Measurements from ENCODE around the gene SYNE3. TPM values are rescaled to one million over a fixed set of nuclear protein-coding genes. Genes with fewer than 3 reads are reported as not detected.

SYNE3 gene
- total RNA-seq, 1 experiment from 2014 or later = 6.2 TPM

GRCh38 chr14:95515080-95515489 lies 1.4 kb downstream of the SYNE3 start:
- no peaks in the 10 kb centered on the region for H3K36me3 ChIP-seq (ENCODE audit: control insufficient read depth, insufficient read depth, low read length)
- in situ Hi-C loops (cut with HindIII; ENCODE audit: low pct_unique_long_range_greater_than_20kb, low sequenced_read_pairs) (no loop called here), intact Hi-C loops (cut with micrococcal nuclease; ENCODE audit: unreplicated experiment) (no loop called here)
- no TSS peak for BruUV-seq (replicated peaks)
- H3K27me3 ChIP-seq (ENCODE audit: control insufficient read depth, insufficient read depth, low read length) = no peaks in the 10 kb centered on the region
- no peaks in the 10 kb centered on the region for H3K9me3 ChIP-seq (ENCODE audit: control insufficient read depth, insufficient read depth, low read depth, low read length)
- no peak overlapping the region for H3K27ac ChIP-seq (ENCODE audit: low read length)
- DNase-seq (ENCODE audit: low read depth, low spot score) (no peak), ATAC-seq (peak; percentile 32; the same call in 1 of the 2 replicates)
- H3K4me3 ChIP-seq (ENCODE audit: low read depth in 2 of 2, low read length in 2 of 2) = peak overlapping the region; percentile 49 to 55; a peak in 3 of 4 replicates
- ChIA-PET POLR2A (no interaction called here), CTCF (interaction anchor here (1.9 kb wide), 1 partner anchor 72 kb away, joined by 10 read pairs; no protein-coding TSS in a partner anchor)
- TF ChIP-seq POLR2AphosphoS5 (IDR thresholded peaks at IDR 0.05; ENCODE audit: low read depth, low read length) (no peak), CTCF (IDR thresholded peaks at IDR 0.05) (no peak), SIN3A (IDR thresholded peaks at IDR 0.05; ENCODE audit: borderline replicate concordance, insufficient read depth, low read depth, low read length) (no peak), TCF7L2 (IDR thresholded peaks at IDR 0.05; ENCODE audit: low read depth, low read length) (no peak), REST (IDR thresholded peaks at IDR 0.05; ENCODE audit: insufficient read depth in 1 of 2, low read depth in 2 of 2, low read length in 1 of 2) (no peak)
- H3K4me1 ChIP-seq (ENCODE audit: control insufficient read depth, insufficient read depth, low read length) = peaks cover 12% of the 10 kb centered on the region

GRCh38 chr14:95514131-95515079 lies 2.0 kb downstream of the SYNE3 start:
- in situ Hi-C loops (cut with HindIII; ENCODE audit: low pct_unique_long_range_greater_than_20kb, low sequenced_read_pairs) (no loop called here), intact Hi-C loops (cut with micrococcal nuclease; ENCODE audit: unreplicated experiment) (no loop called here)
- no TSS peak for BruUV-seq (replicated peaks)
- no peak for ATAC-seq
- no peak overlapping the region for H3K27ac ChIP-seq (ENCODE audit: low read length)
- CTCF ChIA-PET = no interaction called here
- H3K4me1 ChIP-seq (ENCODE audit: control insufficient read depth, insufficient read depth, low read length) = peaks cover 12% of the 10 kb centered on the region
- H3K9me3 ChIP-seq (ENCODE audit: control insufficient read depth, insufficient read depth, low read depth, low read length) = no peaks in the 10 kb centered on the region
- DNase-seq (ENCODE audit: low read depth, low spot score) = no peak
- TF ChIP-seq REST (IDR thresholded peaks at IDR 0.05; ENCODE audit: insufficient read depth in 1 of 2, low read depth in 2 of 2, low read length in 1 of 2) = no peak
- no peak for TF ChIP-seq SIN3A (IDR thresholded peaks at IDR 0.05; ENCODE audit: borderline replicate concordance, insufficient read depth, low read depth, low read length)
- TF ChIP-seq TCF7L2 (IDR thresholded peaks at IDR 0.05; ENCODE audit: low read depth, low read length) = no peak
- TF ChIP-seq CTCF (IDR thresholded peaks at IDR 0.05) = no peak
- no peak for TF ChIP-seq POLR2AphosphoS5 (IDR thresholded peaks at IDR 0.05; ENCODE audit: low read depth, low read length)
- H3K36me3 ChIP-seq (ENCODE audit: control insufficient read depth, insufficient read depth, low read length) = no peaks in the 10 kb centered on the region
- H3K4me3 ChIP-seq (ENCODE audit: low read depth in 2 of 2, low read length in 2 of 2) = no peak overlapping the region
- POLR2A ChIA-PET = no interaction called here
- no peaks in the 10 kb centered on the region for H3K27me3 ChIP-seq (ENCODE audit: control insufficient read depth, insufficient read depth, low read length)
